Naive thymus-derived CD8-positive, alpha-beta T cell (primary cell): ENCODE measurements around the gene ANO2. TPM values are rescaled to one million over a fixed set of nuclear protein-coding genes. Genes with fewer than 3 reads are reported as not detected.
A peak's percentile ranks its signal among the peaks of the same experiment; 100 is the strongest.

Experiments used
- ATAC-seq, 2 donors: fragments of 150-1000 bp; cut with Tn5 transposase in 1 of 2; sonication (Bioruptor Pico), chemical (Tn5 transposase) in 1 of 2; 1 replicate in 1 of 2; 2 replicates in 1 of 2; pipeline ENCODE4 v1.10.0; 2021; ENCODE audit warnings: mild to moderate bottlenecking in 2 of 2, moderate library complexity in 2 of 2
- POLR2A ChIA-PET: fragments of 350-600 bp; sonication (Branson Sonifier 250); formaldehyde crosslinking; loops from one replicate; lab custom pipeline; 2021; ENCODE audit warnings: antibody characterized with exemption; lab: Charles Lee
- DNase-seq, 10 donors: peaks; one replicate each; pipeline versions ENCODE4 v3.0.0 to v3.0.0-alpha.2; 2020 to 2022
- H3K27ac Mint-ChIP-seq, 10 donors: one replicate each; pipeline ENCODE4 v1.8.0; 2020 to 2022; ENCODE audit warnings: mild to moderate bottlenecking in 10 of 10, mixed read lengths in 10 of 10, moderate library complexity in 4 of 10, inconsistent platforms in 1 of 10
- H3K27me3 Mint-ChIP-seq, 5 donors: one replicate each; pipeline ENCODE4 v1.8.0; 2021 to 2022; ENCODE audit warnings: mixed read lengths in 5 of 5
- H3K36me3 Mint-ChIP-seq, 3 donors: one replicate each; pipeline ENCODE4 v1.8.0; 2020 to 2022; ENCODE audit warnings: mixed read lengths in 3 of 3, mild to moderate bottlenecking in 2 of 3, inconsistent platforms in 1 of 3
- H3K4me1 Mint-ChIP-seq, 4 donors: one replicate each; pipeline ENCODE4 v1.8.0; 2021 to 2022; ENCODE audit warnings: mixed read lengths in 4 of 4
- H3K4me3 Mint-ChIP-seq, 10 donors: one replicate each; pipeline ENCODE4 v1.8.0; 2020 to 2022; ENCODE audit warnings: mild to moderate bottlenecking in 10 of 10, mixed read lengths in 10 of 10, moderate library complexity in 6 of 10, inconsistent platforms in 1 of 10
- H3K9me3 Mint-ChIP-seq, 9 donors: one replicate each; pipeline ENCODE4 v1.8.0; 2020 to 2022; ENCODE audit warnings: mixed read lengths in 9 of 9, mild to moderate bottlenecking in 3 of 9, inconsistent platforms in 1 of 9, moderate library complexity in 1 of 9
- polyA plus RNA-seq, 3 donors: library from polyadenylated mRNA; unstranded; fragments of 300-500 nt; fragmentation: Illumina TruSeq; gene quantifications; one replicate each; pipeline ENCODE4 v1.2.3, GENCODE V29; 2021
- total RNA-seq, 8 experiments: library from RNA in 2 of 8; stranded (reverse) in 2 of 8; gene quantifications; one replicate each; pipeline ENCODE4 v1.2.3 and lab custom pipeline; 2021 to 2026

ANO2 gene
- total and polyA plus RNA-seq, 5 experiments from 2014 or later: not detected

- no peak for DNase-seq
- POLR2A ChIA-PET: no interaction called here
- Mint-ChIP-seq H3K27me3 (peaks cover 0 to 27% (median 14%) of the 10 kb centered on the region in 5 donors), H3K9me3 (no peaks in the 10 kb centered on the region), H3K4me1 (no peaks in the 10 kb centered on the region), H3K4me3 (no peak overlapping the region), H3K36me3 (no peaks in the 10 kb centered on the region), H3K27ac (no peak overlapping the region)
- ATAC-seq: no peak
These were observed 356.5 kb downstream of the ANO2 start for GRCh38 chr12:5588591-5588990.

GRCh38 chr12:5588176-5588575 lies 356.9 kb downstream of the ANO2 start:
- POLR2A ChIA-PET: no interaction called here
- no peak overlapping the region for H3K4me3 Mint-ChIP-seq
- peaks cover 0 to 27% (median 14%) of the 10 kb centered on the region in 5 donors for H3K27me3 Mint-ChIP-seq
- no peak overlapping the region for H3K27ac Mint-ChIP-seq
- no peaks in the 10 kb centered on the region for H3K36me3 Mint-ChIP-seq
- no peaks in the 10 kb centered on the region for H3K9me3 Mint-ChIP-seq
- ATAC-seq (no peak), DNase-seq (no peak)
- no peaks in the 10 kb centered on the region for H3K4me1 Mint-ChIP-seq

GRCh38 chr12:5587711-5588121 lies 357.3 kb downstream of the ANO2 start:
- Mint-ChIP-seq H3K27me3 (peaks cover 0 to 29% (median 14%) of the 10 kb centered on the region in 5 donors), H3K4me3 (no peak overlapping the region), H3K36me3 (no peaks in the 10 kb centered on the region), H3K9me3 (no peaks in the 10 kb centered on the region), H3K27ac (peak overlapping the region in 1 of 10 donors; percentile 32), H3K4me1 (no peaks in the 10 kb centered on the region)
- no peak for DNase-seq
- no peak for ATAC-seq
- POLR2A ChIA-PET: no interaction called here

GRCh38 chr12:5586201-5586600 lies 358.9 kb downstream of the ANO2 start:
- Mint-ChIP-seq H3K27ac (no peak overlapping the region), H3K4me3 (no peak overlapping the region), H3K27me3 (peaks cover 0 to 24% (median 11%) of the 10 kb centered on the region in 5 donors), H3K9me3 (no peaks in the 10 kb centered on the region), H3K4me1 (no peaks in the 10 kb centered on the region), H3K36me3 (no peaks in the 10 kb centered on the region)
- DNase-seq: no peak
- no peak for ATAC-seq
- POLR2A ChIA-PET: no interaction called here

- no peak for ATAC-seq
- Mint-ChIP-seq H3K27me3 (peaks cover 0 to 24% (median 9%) of the 10 kb centered on the region in 5 donors), H3K4me3 (no peak overlapping the region), H3K4me1 (no peaks in the 10 kb centered on the region), H3K36me3 (no peaks in the 10 kb centered on the region), H3K27ac (no peak overlapping the region), H3K9me3 (no peaks in the 10 kb centered on the region)
- POLR2A ChIA-PET: no interaction called here
- DNase-seq: no peak
These were observed 359.9 kb downstream of the ANO2 start for GRCh38 chr12:5585178-5585577.

GRCh38 chr12:5584412-5585175 lies 360.5 kb downstream of the ANO2 start:
- H3K9me3 Mint-ChIP-seq: no peaks in the 10 kb centered on the region
- no peak for ATAC-seq
- POLR2A ChIA-PET: no interaction called here

GRCh38 chr12:5582541-5582940 lies 362.5 kb downstream of the ANO2 start:
- ATAC-seq: no peak
- H3K9me3 Mint-ChIP-seq: no peaks in the 10 kb centered on the region
- no peak for DNase-seq
- peaks cover 0 to 15% (median 2%) of the 10 kb centered on the region in 5 donors for H3K27me3 Mint-ChIP-seq
- POLR2A ChIA-PET: no interaction called here
- H3K4me3 Mint-ChIP-seq: no peak overlapping the region
- H3K4me1 Mint-ChIP-seq: no peaks in the 10 kb centered on the region
- H3K27ac Mint-ChIP-seq: no peak overlapping the region
- H3K36me3 Mint-ChIP-seq: no peaks in the 10 kb centered on the region

More at GRCh38 chr12:5584412-5585175, 360.5 kb downstream of the ANO2 start:
- no peak overlapping the region for H3K27ac Mint-ChIP-seq
- H3K36me3 Mint-ChIP-seq: no peaks in the 10 kb centered on the region
- H3K4me3 Mint-ChIP-seq: no peak overlapping the region
- no peaks in the 10 kb centered on the region for H3K4me1 Mint-ChIP-seq
- DNase-seq: no peak
- H3K27me3 Mint-ChIP-seq: peaks cover 0 to 21% (median 9%) of the 10 kb centered on the region in 5 donors

- H3K36me3 Mint-ChIP-seq: no peaks in the 10 kb centered on the region
- POLR2A ChIA-PET: no interaction called here
- ATAC-seq: no peak
- H3K4me1 Mint-ChIP-seq: no peaks in the 10 kb centered on the region
- no peaks in the 10 kb centered on the region for H3K9me3 Mint-ChIP-seq
- H3K4me3 Mint-ChIP-seq: no peak overlapping the region
- H3K27ac Mint-ChIP-seq: no peak overlapping the region
- no peak for DNase-seq
- peaks cover 0 to 15% (median 2%) of the 10 kb centered on the region in 5 donors for H3K27me3 Mint-ChIP-seq
These were observed 363.0 kb downstream of the ANO2 start for GRCh38 chr12:5582018-5582417.

GRCh38 chr12:5581616-5582015 lies 363.4 kb downstream of the ANO2 start:
- Mint-ChIP-seq H3K27ac (no peak overlapping the region), H3K36me3 (no peaks in the 10 kb centered on the region), H3K4me1 (no peaks in the 10 kb centered on the region), H3K27me3 (peaks cover 0 to 15% (median 2%) of the 10 kb centered on the region in 5 donors), H3K9me3 (no peaks in the 10 kb centered on the region), H3K4me3 (no peak overlapping the region)
- POLR2A ChIA-PET: no interaction called here
- no peak for ATAC-seq
- no peak for DNase-seq

GRCh38 chr12:5581019-5581418 lies 364.0 kb downstream of the ANO2 start:
- Mint-ChIP-seq H3K36me3 (no peaks in the 10 kb centered on the region), H3K27ac (no peak overlapping the region)
- no peak for DNase-seq

GRCh38 chr12:5578775-5579174 lies 366.3 kb downstream of the ANO2 start:
- H3K4me1 Mint-ChIP-seq: no peaks in the 10 kb centered on the region
- ATAC-seq (no peak), DNase-seq (no peak)
- no peaks in the 10 kb centered on the region for H3K36me3 Mint-ChIP-seq
- POLR2A ChIA-PET: no interaction called here
- H3K9me3 Mint-ChIP-seq: no peaks in the 10 kb centered on the region
- H3K4me3 Mint-ChIP-seq: no peak overlapping the region
- H3K27ac Mint-ChIP-seq: no peak overlapping the region
- H3K27me3 Mint-ChIP-seq: peaks cover 0 to 26% (median 7%) of the 10 kb centered on the region in 5 donors

More at GRCh38 chr12:5581019-5581418, 364.0 kb downstream of the ANO2 start:
- Mint-ChIP-seq H3K4me1 (no peaks in the 10 kb centered on the region), H3K4me3 (no peak overlapping the region), H3K27me3 (peaks cover 0 to 15% (median 2%) of the 10 kb centered on the region in 5 donors), H3K9me3 (no peaks in the 10 kb centered on the region)
- POLR2A ChIA-PET: no interaction called here
- ATAC-seq: no peak

GRCh38 chr12:5577741-5578140 lies 367.3 kb downstream of the ANO2 start:
- no peak overlapping the region for H3K4me3 Mint-ChIP-seq
- POLR2A ChIA-PET: no interaction called here
- H3K27ac Mint-ChIP-seq: no peak overlapping the region
- H3K4me1 Mint-ChIP-seq: no peaks in the 10 kb centered on the region
- H3K27me3 Mint-ChIP-seq: peaks cover 0 to 22% (median 7%) of the 10 kb centered on the region in 5 donors
- H3K36me3 Mint-ChIP-seq: no peaks in the 10 kb centered on the region
- ATAC-seq: no peak
- no peaks in the 10 kb centered on the region for H3K9me3 Mint-ChIP-seq
- no peak for DNase-seq

- no peak overlapping the region for H3K27ac Mint-ChIP-seq
- ATAC-seq: no peak
- H3K4me3 Mint-ChIP-seq: no peak overlapping the region
- no peaks in the 10 kb centered on the region for H3K9me3 Mint-ChIP-seq
- H3K36me3 Mint-ChIP-seq: no peaks in the 10 kb centered on the region
- H3K27me3 Mint-ChIP-seq: peaks cover 0 to 21% (median 7%) of the 10 kb centered on the region in 5 donors
- POLR2A ChIA-PET: no interaction called here
- H3K4me1 Mint-ChIP-seq: no peaks in the 10 kb centered on the region
- no peak for DNase-seq
These were observed 367.8 kb downstream of the ANO2 start for GRCh38 chr12:5577211-5577612.

GRCh38 chr12:5575987-5576386 lies 369.1 kb downstream of the ANO2 start:
- ATAC-seq (no peak), DNase-seq (no peak)
- POLR2A ChIA-PET: no interaction called here
- Mint-ChIP-seq H3K4me1 (no peaks in the 10 kb centered on the region), H3K9me3 (no peaks in the 10 kb centered on the region), H3K36me3 (no peaks in the 10 kb centered on the region), H3K27ac (no peak overlapping the region), H3K4me3 (no peak overlapping the region), H3K27me3 (peaks cover 5 to 26% (median 14%) of the 10 kb centered on the region in 5 donors)
